OCI-M2 (cell line): ENCODE measurements around the gene CD207.
"Not testable (repeated sequence)": the region's sequence is repeated elsewhere in the genome, so short reads cannot be mapped to it uniquely, and the experiment has no call there.

Source experiments
- DNase-seq: peaks from one replicate; lab custom pipeline; 2025; ENCODE audit not compliant: unreplicated experiment; lab: John Stamatoyannopoulos, UW

CD207 gene

DNA sequence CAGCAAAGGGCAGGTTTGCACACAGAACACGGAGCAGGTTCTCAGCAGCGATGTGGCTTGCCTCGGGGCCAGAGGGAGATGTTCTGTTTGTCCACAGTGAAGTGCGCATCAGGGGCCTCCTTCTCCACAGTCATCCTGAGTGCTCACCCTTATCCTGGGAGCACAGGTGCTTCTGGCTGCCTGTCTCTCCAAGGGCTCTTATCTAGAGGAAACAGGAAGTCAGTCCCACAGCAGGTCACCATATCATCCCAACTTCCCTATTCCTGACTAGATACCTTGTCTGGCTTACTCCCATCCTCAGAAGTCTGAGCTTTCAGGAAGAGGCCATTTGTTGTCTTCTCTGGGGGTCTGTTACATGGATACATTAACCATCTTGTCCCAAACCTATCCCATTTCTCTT lies at the start of gene CD207:
TSS of gene CD207 (minus strand) at position 174 of the 400 bp plus-strand sequence. CDS start at position 134, 40 bp downstream.
- no peak for DNase-seq

DNA sequence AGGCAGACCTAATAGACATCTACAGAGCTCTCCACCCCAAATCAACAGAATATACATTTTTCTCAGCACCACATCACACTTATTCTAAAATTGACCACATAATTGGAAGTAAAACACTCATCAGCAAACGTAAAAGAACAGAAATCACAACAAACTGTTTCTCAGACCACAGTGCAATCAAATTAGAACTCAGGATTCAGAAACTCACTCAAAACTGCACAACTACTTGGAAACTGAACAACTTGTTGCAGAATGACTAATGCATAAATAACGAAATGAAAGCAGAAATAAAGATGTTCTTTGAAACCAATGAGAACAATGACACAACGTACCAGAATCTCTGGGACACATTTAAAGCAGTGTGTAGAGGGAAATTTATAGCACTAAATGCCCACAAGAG lies 42.9 kb upstream of the CD207 start:
- not testable (repeated sequence) for DNase-seq

- not testable (repeated sequence) for DNase-seq
Measured at GRCh38 chr2:70876138-70876537, 40.5 kb upstream of the CD207 start.

DNA sequence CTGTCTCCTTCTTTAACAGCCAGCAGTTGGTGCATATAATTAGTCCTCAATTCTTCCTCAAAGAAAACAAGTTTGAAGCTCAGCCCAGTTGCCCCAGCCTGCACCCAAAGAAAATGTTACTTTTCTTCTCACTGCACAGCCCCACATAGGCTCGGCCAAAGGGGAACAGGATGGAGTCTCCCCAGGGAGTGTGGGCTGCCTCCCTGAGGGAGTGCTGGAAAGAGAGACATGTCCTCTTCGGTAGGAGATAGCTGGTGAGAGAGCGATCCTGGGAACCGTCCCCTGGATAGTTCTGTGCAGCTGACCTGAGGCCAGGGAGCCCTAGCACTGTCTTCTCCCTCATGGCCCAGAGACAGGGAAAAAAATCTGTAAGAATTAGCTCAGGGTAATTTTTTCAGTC lies 37.9 kb upstream of the CD207 start:
- DNase-seq = no peak

GRCh38 chr2:70871398-70872211 lies 36.0 kb upstream of the CD207 start:
- DNase-seq = no peak

GRCh38 chr2:70870790-70871189 lies 35.2 kb upstream of the CD207 start:
- DNase-seq = no peak

DNA sequence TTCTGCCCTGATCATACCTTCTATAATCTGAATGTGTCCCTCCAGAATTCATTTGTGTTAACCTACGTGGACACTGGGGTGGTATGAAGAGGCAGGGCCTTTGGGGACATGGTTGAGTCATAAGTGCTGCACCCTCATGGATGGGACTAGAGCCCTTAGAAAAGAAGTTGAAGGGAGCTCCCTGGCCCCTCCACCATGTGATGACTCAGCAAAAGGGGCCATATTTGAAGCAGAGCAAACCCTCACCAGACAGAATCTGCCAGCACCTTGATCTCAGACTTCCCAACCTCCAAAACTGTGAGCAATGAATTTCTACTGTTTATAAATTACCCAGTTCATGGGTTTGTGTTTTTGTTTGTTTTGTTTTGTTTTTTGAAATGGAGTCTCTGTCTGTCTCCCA lies 33.4 kb upstream of the CD207 start:
- no peak for DNase-seq

- DNase-seq = peak; percentile 16
Measured at GRCh38 chr2:70861777-70862625, 26.4 kb upstream of the CD207 start.

- DNase-seq = no peak
Measured at GRCh38 chr2:70855667-70856066, 20.1 kb upstream of the CD207 start.

GRCh38 chr2:70854411-70854810 lies 18.8 kb upstream of the CD207 start:
- DNase-seq = no peak

DNA sequence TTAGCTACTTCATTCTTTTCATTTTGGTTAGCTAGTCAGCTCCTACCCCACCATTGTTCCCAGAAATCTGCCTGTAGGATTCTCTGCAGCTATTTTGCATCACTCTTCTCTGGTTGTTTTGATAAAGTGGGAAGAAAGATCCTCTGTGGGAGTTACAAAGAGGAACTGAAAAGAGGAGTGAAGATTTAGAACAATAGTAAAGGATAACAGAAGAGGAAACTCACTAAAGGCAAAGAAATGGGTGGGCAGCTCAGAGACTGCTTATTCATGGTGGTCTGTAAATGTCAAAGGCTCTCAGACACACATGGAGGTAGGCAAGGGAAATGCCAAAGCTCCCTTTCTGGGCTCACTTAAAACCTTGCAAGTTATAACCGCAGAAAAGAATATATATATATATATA lies 17.2 kb upstream of the CD207 start:
- DNase-seq = no peak

DNA sequence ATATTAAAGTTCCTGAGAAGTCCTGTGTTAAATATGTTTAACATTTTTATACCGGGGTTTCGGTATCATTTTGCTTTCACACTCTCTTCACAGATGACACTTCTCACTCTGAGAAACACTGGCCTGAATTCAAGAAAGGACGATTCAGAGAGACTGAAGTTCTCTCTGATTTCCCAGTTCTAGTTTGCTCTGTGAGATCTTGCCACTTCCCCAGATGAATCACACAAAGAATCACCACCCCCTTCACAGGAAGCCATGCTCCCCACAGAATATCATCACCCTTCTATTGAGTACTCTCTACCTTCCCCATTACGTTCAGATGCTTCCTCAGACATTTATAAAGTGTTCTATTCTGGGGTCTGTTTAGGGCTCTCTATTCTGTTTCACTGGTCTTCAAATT lies 16.1 kb upstream of the CD207 start:
- DNase-seq = no peak

DNA sequence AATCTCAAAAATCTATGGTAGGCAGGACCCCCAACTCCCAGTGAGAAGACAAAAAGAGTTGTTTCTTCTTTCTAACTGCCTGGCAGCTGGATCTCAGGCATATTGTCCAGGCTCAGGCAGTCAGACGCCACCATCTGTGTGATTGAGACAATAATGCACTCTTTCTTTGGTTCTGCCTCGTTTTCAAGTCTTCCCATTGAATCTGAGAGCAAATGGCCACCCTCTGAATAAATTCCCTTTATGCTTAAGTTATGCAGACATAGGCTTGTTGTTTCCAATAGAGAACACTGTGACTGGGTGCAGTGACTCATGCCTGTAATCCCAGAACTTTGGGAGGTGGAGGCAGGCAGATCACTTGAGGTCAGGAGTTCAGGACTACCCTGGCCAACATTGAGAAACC lies 15.3 kb upstream of the CD207 start:
- DNase-seq = no peak

DNA sequence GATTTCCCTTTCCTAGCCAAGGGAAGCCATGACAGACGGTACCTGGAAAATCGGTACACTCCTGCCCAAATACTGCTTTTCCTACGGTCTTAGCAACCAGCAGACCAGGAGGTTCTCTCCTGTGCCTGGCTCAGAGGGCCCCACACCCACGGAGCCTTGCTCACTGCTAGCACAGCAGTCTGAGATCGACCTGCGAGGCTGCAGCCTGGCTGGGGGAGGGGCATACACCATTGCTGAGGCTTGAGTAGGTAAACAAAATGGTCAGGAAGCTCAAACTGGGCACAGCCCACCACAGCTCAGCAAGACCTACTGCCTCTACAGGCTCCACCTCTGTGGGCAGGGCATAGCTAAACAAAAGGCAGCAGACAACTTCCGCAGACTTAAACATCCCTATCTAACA lies 6.8 kb upstream of the CD207 start:
- no peak for DNase-seq

- DNase-seq = no peak
Measured at GRCh38 chr2:70837980-70838925, 2.6 kb upstream of the CD207 start.

GRCh38 chr2:70834881-70835280 lies 735 bp downstream of the CD207 start:
- no peak for DNase-seq

DNA sequence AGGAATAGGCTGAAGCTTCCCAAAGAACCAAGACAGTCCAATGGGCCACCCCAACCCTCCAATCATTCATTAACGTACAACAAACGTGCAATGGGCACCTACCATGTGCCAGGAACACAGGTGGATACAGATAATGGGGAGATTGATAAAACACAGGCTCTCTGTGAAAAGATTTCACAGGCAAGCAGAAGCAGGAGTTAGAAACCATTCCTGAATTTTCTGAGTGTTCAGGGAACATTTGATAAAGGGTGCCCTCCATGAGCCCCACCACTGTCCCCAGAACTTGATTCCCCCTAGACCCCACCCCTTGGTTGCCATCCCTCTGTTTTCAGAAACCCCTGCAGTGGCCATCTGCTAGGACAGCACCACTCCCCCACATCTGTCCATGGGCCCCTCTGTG lies 1.5 kb downstream of the CD207 start:
- DNase-seq = no peak

GRCh38 chr2:70833246-70833645 lies 2.4 kb downstream of the CD207 start:
- DNase-seq = no peak

DNA sequence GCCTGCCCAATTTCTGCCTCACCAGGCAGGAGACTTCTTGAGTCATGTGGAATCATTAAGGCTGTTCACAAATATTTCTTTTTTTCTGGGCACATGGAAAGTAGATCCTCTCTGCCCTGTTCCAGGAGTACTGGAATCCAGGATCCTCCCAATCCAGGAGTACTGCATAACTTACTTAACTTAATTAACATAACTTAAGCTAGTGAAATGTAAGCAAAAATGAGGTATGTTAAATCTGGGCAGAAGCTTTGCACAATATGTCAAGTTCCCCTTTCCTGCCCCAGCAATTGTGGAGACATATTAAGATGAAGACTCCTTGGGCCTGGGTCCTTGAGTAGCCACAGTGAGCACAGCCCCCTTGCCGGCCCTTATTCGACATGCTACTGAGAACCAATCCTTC lies 3.2 kb downstream of the CD207 start:
- no peak for DNase-seq

DNA sequence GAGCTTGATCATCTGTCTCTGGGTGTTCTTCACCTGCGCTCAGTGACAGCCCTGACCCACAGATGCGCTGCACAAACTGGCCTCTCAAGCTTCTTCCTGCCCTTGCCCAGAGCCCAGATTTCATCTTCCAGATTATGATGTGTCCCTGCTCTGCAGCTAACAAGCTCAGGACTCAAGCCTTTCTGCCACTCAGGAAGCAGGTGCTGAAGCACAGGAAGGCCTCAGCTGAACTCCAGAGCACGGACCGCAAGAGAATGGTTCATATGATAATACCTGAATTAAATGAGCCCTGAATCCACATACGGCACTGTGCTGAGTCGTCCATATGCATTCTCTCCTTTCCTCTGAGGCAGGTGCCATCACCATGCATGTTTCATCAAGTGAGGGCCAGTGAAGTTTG lies 3.8 kb downstream of the CD207 start:
- no peak for DNase-seq

DNA sequence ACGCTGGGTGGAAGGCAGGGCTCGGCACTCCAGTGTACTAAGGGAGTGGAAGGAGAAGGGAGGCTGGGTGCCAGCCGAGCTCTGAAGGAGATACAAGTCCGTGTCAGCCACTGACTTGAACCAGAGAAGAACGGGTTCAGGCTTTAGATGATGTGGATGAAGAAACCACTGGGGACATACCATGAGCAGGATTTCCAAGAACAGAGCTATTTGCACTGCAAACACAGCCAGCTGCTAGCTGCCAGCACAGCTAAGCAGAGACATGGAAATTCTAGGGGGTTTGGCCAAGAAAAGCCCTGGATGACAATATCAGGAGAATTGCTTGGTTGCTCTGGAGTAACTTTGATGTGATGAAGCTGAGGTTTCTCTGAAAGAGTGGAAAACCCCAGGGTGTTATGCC lies 5.2 kb downstream of the CD207 start:
- no peak for DNase-seq
